RPMI8226 (cell line): ENCODE results near the gene PIEZO1.

Source experiments
- DNase-seq: peaks from one replicate; pipeline ENCODE4 v3.0.0-alpha.2; 2015

PIEZO1 gene

GRCh38 chr16:88764913-88765349 lies 20.1 kb downstream of the PIEZO1 start:
- DNase-seq, result no peak

GRCh38 chr16:88764080-88764479 lies 20.9 kb downstream of the PIEZO1 start:
- no peak for DNase-seq

GRCh38 chr16:88763502-88764053 lies 21.4 kb downstream of the PIEZO1 start:
- DNase-seq, result no peak

- DNase-seq, result no peak
Observed at GRCh38 chr16:88762941-88763340, 22.1 kb downstream of the PIEZO1 start.

GRCh38 chr16:88762258-88762870 lies 22.7 kb downstream of the PIEZO1 start:
- DNase-seq, result no peak

- DNase-seq, result no peak
Observed at GRCh38 chr16:88761830-88762229, 23.2 kb downstream of the PIEZO1 start.

- DNase-seq, result no peak
Observed at GRCh38 chr16:88761143-88761534, 23.9 kb downstream of the PIEZO1 start.

GRCh38 chr16:88760424-88761142 lies 24.4 kb downstream of the PIEZO1 start:
- DNase-seq, result no peak

- no peak for DNase-seq
Observed at GRCh38 chr16:88759976-88760350, 25.1 kb downstream of the PIEZO1 start.

GRCh38 chr16:88759245-88759975 lies 25.6 kb downstream of the PIEZO1 start:
- DNase-seq, result no peak

- no peak for DNase-seq
Observed at GRCh38 chr16:88758944-88759244, 26.1 kb downstream of the PIEZO1 start.

- no peak for DNase-seq
Observed at GRCh38 chr16:88758227-88758943, 26.6 kb downstream of the PIEZO1 start.

- DNase-seq, result no peak
Observed at GRCh38 chr16:88755745-88756443, 29.1 kb downstream of the PIEZO1 start.

- DNase-seq, result no peak
Observed at GRCh38 chr16:88754912-88755744, 29.9 kb downstream of the PIEZO1 start.

- no peak for DNase-seq
Observed at GRCh38 chr16:88754109-88754911, 30.7 kb downstream of the PIEZO1 start.

- no peak for DNase-seq
Observed at GRCh38 chr16:88753602-88754001, 31.4 kb downstream of the PIEZO1 start.

GRCh38 chr16:88753191-88753590 lies 31.8 kb downstream of the PIEZO1 start:
- no peak for DNase-seq

- no peak for DNase-seq
Observed at GRCh38 chr16:88752386-88753002, 32.5 kb downstream of the PIEZO1 start.

GRCh38 chr16:88750854-88751253 lies 34.2 kb downstream of the PIEZO1 start:
- DNase-seq, result no peak

GRCh38 chr16:88749358-88749757 lies 35.7 kb downstream of the PIEZO1 start:
- no peak for DNase-seq
